GM19035 (cell line): ENCODE results near the gene ZNF462.

ENCODE experiments used
- ATAC-seq: cut with Tn5 transposase; IDR thresholded peaks from one replicate; pipeline ENCODE4 v1.9.1; 2021; ENCODE audit not compliant: unreplicated experiment

Gene ZNF462

GRCh38 chr9:106925392-106925791 lies 62.4 kb downstream of the ZNF462 start:
- ATAC-seq: no peak

- no peak for ATAC-seq
These were observed 65.0 kb downstream of the ZNF462 start for GRCh38 chr9:106927916-106928315.

- ATAC-seq: no peak
These were observed 65.4 kb downstream of the ZNF462 start for GRCh38 chr9:106928350-106928749.

DNA sequence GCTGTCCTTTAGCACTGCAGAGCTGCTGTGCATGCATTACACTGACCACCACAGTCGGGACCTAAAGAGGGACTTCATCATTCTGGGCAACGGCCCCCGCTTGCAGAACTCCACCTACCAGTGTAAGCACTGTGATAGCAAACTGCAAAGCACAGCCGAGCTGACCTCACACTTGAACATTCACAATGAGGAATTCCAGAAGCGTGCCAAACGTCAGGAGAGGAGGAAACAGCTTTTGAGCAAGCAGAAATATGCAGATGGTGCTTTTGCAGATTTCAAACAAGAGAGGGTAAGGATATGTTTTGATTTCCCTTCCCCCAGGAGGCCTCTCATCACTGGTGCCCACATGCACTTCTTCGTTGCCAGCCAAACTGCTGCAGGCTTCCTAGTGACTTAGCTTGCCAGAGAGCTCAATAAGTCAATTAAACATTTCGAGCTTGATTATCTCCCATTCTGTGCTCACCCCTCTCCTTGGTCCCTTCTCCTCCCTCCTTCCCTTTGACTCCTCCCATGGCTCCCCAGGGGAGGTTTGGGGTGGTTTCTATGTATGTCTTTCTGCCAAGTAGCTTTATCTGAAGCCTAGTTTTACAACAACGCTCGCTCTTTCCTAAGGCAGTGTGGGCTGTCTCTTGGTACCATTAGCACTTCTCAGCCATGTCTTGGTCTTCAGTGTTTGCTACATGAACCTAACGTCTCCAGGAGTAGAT lies 66.7 kb downstream of the ZNF462 start:
- ATAC-seq: no peak

GRCh38 chr9:106930477-106930876 lies 67.5 kb downstream of the ZNF462 start:
- no peak for ATAC-seq

DNA sequence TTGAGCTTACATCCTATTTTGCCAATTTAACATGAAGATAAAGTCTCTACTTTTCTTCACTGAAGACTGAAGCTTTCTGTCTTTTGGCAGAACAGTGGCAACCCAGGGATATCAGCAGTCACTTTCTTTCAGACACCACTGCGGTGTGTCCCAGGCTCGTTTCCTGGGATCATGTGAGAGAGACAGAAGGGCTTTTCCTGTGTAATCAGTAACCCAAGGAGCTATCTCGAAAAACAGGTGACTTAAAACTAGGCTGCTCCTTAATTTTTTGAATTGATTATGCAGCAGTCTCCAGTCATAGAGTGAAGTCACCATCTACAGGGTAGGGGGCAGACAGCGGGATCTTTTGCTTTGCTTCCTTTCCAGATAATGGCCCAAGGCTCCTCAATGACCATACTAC lies 68.5 kb downstream of the ZNF462 start:
- ATAC-seq: no peak

- no peak for ATAC-seq
These were observed 69.2 kb downstream of the ZNF462 start for GRCh38 chr9:106932178-106932577.

DNA sequence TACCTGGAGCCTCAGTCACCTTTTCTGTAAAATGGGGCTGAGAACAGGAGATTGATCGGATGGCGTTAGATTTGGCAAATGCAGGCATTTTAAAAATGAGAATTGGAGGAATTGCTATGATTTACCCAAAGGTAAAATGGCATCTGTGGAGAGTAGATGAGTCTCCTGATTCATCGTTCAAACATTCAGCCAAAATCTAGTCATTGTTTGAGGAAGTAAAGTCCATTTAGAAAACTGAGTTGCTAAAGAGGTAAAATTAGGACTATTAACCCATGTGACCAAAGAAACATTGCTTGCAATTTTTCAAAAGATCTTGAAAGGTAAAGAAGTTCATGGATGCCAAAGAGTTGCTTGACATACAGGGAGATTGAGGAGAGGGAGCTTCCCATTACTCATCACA lies 69.7 kb downstream of the ZNF462 start:
- ATAC-seq: no peak

DNA sequence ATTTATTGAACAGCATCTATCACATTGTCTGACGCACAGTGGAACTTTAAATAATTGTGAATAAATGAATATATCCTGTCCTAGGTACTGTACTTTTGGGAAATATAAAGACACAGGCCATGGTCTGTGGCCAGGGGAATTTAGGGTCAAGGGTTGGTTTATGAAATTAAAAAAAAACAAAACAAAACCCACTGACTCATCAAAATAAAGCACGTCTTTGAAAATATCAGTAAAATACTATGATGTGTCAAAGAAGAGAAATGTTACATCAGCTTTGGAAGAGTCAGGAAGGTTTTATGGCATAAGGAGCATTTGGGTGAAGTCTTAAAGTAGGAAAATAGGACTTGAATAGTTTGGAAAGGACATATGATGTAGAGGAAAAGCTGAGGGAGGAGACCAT lies 70.5 kb downstream of the ZNF462 start:
- no peak for ATAC-seq

DNA sequence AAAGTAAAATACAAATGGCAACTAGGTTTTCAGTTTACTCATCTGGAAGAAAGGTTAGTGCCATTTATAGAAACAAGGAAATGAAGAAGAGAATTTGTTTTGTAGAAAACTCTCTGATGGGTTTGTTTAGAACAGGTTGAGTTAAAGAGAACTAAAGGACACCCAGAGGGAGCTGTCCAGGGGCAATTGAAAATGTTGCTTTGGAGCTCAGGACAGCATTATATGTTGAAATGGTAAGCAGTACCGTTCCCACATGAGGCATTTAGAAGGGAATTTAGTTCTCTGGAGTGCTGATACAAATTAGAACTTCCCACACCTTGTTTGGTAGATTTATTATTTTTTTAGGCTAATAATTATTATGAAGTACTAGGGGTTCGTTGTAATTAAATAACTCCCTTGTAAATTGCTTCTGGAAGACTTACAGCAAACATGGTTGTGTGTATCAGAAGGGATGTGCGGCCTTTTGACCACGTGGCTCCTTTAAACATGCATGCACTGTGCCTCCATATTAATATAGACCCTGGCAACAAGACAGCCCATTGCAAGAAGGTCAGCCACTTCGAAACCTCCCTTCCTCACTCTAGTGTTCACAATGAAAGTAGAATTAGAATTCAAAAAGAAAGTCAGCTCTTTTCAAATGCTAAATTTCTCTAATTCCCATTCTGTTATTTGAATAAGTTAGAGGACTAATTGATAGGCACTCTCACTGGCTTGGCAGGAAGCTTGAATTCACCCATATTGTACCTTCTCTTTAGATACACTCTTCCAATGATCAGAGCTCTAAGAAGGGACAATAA lies 71.7 kb downstream of the ZNF462 start:
- ATAC-seq: no peak

GRCh38 chr9:106936680-106937079 lies 73.7 kb downstream of the ZNF462 start:
- ATAC-seq: no peak

- no peak for ATAC-seq
These were observed 79.0 kb downstream of the ZNF462 start for GRCh38 chr9:106941916-106942315.

- no peak for ATAC-seq
These were observed 83.0 kb downstream of the ZNF462 start for GRCh38 chr9:106945727-106946660.

DNA sequence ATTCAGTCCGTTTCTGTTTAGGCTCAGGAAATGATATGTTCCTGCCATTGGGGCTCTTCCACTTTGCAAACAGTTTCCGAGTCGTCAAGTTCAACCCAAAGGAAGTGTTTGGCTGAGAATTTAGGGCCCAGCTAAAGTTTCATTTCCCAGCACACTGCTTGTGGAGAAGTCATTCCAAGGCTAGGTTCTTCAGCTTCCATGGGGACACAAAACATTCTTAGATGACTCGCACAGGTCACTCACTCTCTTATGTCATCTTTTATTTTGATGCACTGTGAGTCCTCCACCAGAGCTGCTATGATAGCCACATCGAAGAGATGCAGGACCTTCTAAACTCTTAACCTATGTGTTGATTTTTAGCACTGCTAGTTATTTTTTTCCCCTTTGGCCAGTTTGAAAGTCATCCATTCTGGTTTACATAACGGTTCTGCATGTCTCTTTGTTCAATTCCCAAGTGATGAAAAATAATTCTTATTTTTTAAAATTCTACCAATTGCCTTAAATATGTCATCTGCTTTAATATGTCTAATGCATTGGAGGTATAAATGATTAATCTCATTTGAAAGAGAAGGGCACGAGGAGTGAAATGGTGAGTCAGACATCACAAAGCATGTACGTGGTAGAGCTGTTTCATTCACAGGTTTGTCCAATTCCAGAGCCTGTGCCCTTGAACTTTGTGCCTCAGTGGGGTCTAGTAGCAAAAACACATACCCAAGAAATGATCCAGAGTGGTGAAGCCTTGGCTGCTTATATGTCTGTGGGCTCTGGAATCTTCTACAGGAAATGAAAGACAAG lies 84.3 kb downstream of the ZNF462 start:
- no peak for ATAC-seq

GRCh38 chr9:106953174-106953573 lies 90.2 kb downstream of the ZNF462 start:
- no peak for ATAC-seq

DNA sequence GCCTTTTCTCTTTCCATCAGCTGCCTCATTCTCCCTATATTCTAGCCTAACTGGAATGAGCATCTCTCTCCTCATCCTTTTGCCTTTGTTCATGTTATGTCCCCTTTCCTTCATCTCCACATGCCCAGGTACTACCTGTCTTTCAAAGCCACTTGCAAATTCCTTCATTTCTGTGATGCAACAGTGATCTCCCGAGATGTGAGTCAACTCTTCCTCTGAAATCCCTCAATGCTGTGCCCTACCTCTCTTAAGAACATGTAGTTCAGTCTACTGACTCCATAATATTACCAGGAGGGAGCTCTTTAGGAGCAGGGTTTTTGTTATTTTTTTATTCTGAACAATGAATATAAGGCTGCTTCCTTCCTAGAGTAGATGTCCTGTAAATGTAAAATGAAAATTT lies 91.6 kb downstream of the ZNF462 start:
- no peak for ATAC-seq

DNA sequence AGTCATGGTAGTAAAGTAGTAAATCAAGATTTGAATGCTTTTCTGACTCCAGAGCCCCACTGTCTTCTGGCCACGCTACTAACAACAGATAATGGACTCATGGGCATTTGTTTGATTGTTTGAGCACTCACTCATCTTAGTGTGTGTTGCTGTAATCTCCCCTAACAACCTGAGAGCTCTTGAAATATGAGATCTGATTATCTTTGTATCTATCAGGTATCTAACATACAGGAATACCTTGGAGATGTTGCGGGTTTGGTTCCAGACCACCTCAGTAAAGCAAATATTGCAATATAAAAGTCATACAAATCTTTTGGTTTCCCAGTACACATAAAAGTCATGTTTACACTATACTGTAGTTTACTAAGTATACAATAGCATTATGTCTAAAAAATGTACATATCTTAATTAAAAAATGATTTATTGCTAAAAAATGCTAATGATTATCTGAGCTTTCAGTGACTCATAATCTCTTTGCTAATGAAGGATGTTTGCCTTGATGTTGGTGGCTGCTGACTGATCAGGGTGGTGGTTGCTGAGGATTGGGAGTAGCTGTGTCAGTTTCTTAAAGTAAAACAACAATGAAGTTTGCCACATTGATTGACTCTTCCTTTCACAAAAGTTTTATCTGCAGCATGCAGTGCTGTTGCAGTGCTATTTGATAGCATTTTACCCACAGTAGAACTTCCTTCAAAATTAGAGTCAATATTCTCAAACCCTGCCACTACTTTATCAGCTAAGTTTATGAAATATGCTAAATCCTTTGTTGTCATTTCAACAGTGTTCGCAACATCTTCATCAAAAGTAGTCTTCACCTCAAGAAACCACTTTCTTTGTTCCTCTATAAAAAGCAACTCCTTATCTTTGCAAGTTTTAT lies 92.2 kb downstream of the ZNF462 start:
- no peak for ATAC-seq

DNA sequence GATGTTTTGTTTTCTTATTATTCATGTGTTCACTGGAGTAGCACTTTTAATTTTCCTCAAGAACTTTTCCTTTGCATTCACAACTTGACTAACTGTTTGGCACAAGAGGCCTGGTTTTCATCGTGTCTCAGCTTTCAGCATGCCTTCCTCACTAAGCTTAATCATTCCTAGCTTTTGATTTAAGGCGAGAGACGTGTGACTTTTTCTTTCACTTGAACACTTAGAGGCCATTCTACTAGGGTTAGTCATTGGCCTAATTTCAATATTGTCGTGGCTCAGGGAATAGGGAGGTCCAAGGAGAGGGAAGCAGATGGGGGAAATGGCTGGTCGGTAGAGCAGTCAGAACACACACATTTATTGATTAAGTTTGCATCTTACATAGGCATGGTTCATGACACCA lies 94.0 kb downstream of the ZNF462 start:
- ATAC-seq: no peak

GRCh38 chr9:106958955-106959657 lies 96.1 kb downstream of the ZNF462 start:
- ATAC-seq: no peak
